HL-60 (cell line): ENCODE results near the gene ZNF555.
"Not testable (repeated sequence)": the region's sequence is repeated elsewhere in the genome, so short reads cannot be mapped to it uniquely, and the experiment has no call there.

Experiments used
- DNase-seq, 2 experiments: peaks; one replicate each; pipeline ENCODE4 v3.0.0-alpha.2; 2010 to 2020; ENCODE audit warnings: low read depth in 1 of 2, low spot score in 1 of 2
- H3K27ac ChIP-seq: fragments of 250-450 bp; sonication (Bioruptor Pico); replicated peaks from 2 replicates; pipeline ENCODE4 v1.5.1; 2020; ENCODE audit warnings: mild to moderate bottlenecking, moderate library complexity
- H3K27me3 ChIP-seq: fragments of 250-450 bp; sonication (Bioruptor Pico); 2 replicates; pipeline ENCODE4 v1.5.1; 2021; ENCODE audit warnings: mild to moderate bottlenecking, moderate library complexity; ENCODE audit not compliant: insufficient read depth, poor library complexity, severe bottlenecking
- H3K4me3 ChIP-seq: replicated peaks from 2 replicates; pipeline ENCODE4 v1.5.1; 2011; ENCODE audit warnings: mild to moderate bottlenecking, control low read depth, low read length; ENCODE audit not compliant: insufficient read depth
- GABPA ChIP-seq: IDR thresholded peaks from 2 replicates; pipeline ENCODE4 v1.6.1; 2012; ENCODE audit warnings: low read depth
- POLR2AphosphoS5 ChIP-seq: IDR thresholded peaks from 2 replicates; pipeline ENCODE4 v1.6.1; 2012; ENCODE audit warnings: low read depth
- SPI1 ChIP-seq: IDR thresholded peaks from 2 replicates; pipeline ENCODE4 v1.6.1; 2012; ENCODE audit warnings: low read depth, mild to moderate bottlenecking, borderline replicate concordance
- TF ChIP-seq, protein P1 (sequence below): IDR thresholded peaks from 2 replicates; pipeline ENCODE4 v1.6.1; 2012; ENCODE audit warnings: low read depth; ENCODE audit not compliant: insufficient replicate concordance
- TF ChIP-seq, protein P2 (sequence below): IDR thresholded peaks from one replicate; pipeline ENCODE4 v1.5.1; 2011; ENCODE audit warnings: low read length, control low read depth, inconsistent platforms; ENCODE audit not compliant: insufficient read depth

The ZNF555 gene

DNA sequence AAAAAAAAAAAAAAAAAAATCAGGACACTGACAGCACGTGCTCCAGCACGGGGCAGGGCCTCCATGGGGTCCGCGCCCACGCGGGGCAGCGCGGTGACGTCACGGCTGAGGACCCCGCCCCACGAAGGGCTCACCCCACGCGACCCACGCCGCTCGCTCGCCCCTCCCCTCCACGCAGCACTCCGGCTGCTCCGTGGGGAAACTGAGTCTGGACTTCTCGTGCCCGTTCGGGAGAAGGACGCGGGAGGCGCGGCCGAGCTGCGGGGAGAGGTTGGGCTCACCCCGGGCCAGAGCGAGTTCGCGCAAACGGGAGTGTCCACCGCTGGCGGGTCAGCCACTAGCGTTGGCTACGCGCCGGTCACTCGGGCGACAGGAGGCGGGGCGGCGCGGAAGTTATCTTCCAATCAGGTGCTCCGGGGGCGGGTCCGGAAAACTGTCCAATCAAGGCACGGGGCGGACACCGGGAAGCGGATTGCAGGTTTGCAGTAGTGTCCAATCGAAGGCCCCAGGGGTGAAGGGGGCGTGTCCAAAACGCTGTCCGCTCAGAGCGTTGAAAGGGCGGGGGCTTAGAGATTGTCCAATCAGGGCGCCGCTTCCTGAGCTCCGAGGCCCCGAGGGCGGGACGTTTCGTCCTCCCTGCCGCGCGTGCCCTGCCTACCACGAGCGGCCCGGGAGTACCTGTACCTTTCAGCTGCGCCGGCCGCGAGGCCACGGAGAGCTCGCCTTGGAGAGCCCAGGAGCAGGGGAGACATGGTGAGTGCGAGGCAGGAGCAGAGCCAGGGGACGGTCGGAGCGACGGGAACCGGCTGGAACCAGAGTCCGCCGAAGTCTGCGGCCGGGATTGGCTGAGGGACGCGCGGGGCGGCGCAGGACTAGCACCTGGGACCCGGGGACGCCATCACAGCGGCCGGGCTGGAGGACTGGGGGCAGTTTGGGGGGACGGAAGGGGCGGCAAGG lies 59.3 kb downstream of the ZNF555 start, which contains the start of gene ZNF57:
Gene ZNF57, plus strand, starts transcription at position 633 of the 957 bp plus-strand sequence. Its CDS starts 118 bp downstream, at position 751.
- peak; percentile 91 to 95 for DNase-seq
- H3K27me3 ChIP-seq = no peaks in the 10 kb centered on the region
- no peak for TF ChIP-seq POLR2AphosphoS5
- TF ChIP-seq GABPA = no peak
- TF ChIP-seq, protein P1, sequence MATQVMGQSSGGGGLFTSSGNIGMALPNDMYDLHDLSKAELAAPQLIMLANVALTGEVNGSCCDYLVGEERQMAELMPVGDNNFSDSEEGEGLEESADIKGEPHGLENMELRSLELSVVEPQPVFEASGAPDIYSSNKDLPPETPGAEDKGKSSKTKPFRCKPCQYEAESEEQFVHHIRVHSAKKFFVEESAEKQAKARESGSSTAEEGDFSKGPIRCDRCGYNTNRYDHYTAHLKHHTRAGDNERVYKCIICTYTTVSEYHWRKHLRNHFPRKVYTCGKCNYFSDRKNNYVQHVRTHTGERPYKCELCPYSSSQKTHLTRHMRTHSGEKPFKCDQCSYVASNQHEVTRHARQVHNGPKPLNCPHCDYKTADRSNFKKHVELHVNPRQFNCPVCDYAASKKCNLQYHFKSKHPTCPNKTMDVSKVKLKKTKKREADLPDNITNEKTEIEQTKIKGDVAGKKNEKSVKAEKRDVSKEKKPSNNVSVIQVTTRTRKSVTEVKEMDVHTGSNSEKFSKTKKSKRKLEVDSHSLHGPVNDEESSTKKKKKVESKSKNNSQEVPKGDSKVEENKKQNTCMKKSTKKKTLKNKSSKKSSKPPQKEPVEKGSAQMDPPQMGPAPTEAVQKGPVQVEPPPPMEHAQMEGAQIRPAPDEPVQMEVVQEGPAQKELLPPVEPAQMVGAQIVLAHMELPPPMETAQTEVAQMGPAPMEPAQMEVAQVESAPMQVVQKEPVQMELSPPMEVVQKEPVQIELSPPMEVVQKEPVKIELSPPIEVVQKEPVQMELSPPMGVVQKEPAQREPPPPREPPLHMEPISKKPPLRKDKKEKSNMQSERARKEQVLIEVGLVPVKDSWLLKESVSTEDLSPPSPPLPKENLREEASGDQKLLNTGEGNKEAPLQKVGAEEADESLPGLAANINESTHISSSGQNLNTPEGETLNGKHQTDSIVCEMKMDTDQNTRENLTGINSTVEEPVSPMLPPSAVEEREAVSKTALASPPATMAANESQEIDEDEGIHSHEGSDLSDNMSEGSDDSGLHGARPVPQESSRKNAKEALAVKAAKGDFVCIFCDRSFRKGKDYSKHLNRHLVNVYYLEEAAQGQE = no peak
- TF ChIP-seq SPI1 = no peak
- TF ChIP-seq, protein P2, sequence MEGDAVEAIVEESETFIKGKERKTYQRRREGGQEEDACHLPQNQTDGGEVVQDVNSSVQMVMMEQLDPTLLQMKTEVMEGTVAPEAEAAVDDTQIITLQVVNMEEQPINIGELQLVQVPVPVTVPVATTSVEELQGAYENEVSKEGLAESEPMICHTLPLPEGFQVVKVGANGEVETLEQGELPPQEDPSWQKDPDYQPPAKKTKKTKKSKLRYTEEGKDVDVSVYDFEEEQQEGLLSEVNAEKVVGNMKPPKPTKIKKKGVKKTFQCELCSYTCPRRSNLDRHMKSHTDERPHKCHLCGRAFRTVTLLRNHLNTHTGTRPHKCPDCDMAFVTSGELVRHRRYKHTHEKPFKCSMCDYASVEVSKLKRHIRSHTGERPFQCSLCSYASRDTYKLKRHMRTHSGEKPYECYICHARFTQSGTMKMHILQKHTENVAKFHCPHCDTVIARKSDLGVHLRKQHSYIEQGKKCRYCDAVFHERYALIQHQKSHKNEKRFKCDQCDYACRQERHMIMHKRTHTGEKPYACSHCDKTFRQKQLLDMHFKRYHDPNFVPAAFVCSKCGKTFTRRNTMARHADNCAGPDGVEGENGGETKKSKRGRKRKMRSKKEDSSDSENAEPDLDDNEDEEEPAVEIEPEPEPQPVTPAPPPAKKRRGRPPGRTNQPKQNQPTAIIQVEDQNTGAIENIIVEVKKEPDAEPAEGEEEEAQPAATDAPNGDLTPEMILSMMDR = no peak
- peak within 1 kb of the TSS; percentile 62 for H3K4me3 ChIP-seq
- H3K27ac ChIP-seq = peak within 1 kb of the TSS; percentile 38

DNA sequence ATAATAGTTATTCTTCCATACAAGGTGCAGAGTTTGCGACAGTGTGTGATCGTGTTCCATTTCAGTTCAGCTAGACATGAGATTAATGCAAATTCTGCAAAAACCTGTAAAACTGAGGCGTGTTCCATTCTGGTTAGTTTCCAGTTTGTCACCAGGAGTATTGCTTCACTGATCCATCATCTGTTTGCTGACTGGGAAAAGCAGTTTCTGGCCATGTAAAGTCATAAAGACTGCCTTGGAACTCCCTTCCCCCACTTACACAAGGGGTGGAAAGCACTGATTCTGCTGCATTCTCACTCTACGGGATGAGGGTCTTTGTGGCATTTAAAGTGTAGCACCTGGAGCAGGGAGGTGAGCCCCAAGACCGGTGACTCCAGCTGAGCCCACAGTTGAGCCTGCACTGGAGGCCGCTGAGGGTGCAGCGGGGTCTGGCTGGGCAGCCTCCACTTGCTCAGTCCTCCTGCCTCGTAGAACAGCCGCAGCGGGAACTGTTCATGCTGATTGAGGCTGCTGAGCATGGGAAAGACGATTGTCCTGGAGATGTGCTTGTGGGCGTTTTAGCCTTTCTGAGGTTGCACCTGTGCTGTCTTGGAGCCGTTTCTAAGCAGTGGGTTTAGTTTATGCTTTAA lies 61.4 kb downstream of the ZNF555 start:
- Histone ChIP-seq H3K4me3 (no peak overlapping the region), H3K27ac (no peak overlapping the region), H3K27me3 (no peaks in the 10 kb centered on the region)
- no peak for TF ChIP-seq GABPA
- no peak for TF ChIP-seq POLR2AphosphoS5
- TF ChIP-seq, protein P2 = no peak
- no peak for TF ChIP-seq SPI1
- TF ChIP-seq, protein P1 = no peak
- no peak for DNase-seq

DNA sequence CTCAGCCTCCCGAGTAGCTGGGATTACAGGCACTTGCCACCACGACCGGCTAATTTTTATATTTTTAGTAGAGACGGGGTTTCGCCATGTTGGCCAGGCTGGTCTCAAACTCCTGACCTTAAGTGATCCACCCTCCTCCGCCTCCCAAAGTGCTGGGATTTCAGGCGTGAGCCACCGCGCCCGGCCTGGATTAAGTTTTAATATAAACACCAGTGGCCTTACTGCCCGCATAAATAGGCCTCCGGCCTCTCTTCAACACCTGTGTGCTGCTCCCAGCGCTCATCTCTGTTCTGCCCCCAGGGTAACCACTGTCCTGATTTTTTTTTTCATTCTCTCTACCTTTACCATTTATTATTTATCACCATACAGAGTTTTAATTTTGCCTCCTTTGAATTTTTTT lies 62.1 kb downstream of the ZNF555 start:
- DNase-seq, H3K27ac ChIP-seq, H3K27me3 ChIP-seq, H3K4me3 ChIP-seq: not testable (repeated sequence)

DNA sequence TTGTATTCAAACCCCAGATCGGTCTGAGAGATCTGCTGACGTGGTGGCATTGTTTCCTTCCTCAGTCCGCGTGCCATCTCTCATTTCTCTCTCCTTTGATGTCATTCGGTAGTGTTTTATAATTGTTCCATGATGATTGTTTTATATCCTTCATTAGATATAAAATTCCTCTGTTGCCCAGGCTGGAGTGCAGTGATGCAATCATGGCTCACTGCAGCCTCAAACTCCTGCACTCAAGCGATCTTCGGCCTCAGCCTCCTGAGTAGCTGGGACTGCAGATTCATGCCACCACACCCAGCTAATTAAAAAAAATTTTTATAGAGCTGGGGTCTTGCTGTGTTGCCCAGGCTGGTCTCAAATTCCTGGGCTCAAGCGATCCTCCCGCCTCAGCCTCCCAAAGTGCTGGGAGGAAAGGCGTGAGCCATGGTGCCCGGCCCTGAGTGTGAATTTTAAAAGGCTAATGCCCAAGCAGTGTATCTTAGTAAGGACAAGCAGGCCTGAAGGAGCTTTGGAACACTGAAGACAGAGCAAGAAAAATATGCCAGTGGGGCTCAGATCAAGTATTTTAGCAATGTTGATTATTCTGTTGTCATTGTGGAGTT lies 64.7 kb downstream of the ZNF555 start:
- TF ChIP-seq POLR2AphosphoS5 (no peak), SPI1 (no peak), GABPA (no peak)
- TF ChIP-seq, protein P1 = no peak
- TF ChIP-seq, protein P2 = no peak
- H3K4me3 ChIP-seq = no peak overlapping the region
- DNase-seq = no peak
- H3K27me3 ChIP-seq = no peaks in the 10 kb centered on the region
- H3K27ac ChIP-seq = no peak overlapping the region
